Endodermal cell (in vitro differentiated cells): Measurements from ENCODE around the gene OPN1SW. TPM values are rescaled to one million over a fixed set of nuclear protein-coding genes. Genes with fewer than 3 reads are reported as not detected.

Experiments
- DNase-seq: peaks from one replicate; pipeline ENCODE4 v3.0.0-alpha.2; 2017
- H3K27ac ChIP-seq: 2 replicates; pipeline ENCODE4 v1.5.1; 2013; ENCODE audit warnings: mild to moderate bottlenecking, low read depth, low read length, moderate library complexity
- H3K27me3 ChIP-seq: 2 replicates; pipeline ENCODE4 v1.6.1; 2013; ENCODE audit warnings: mild to moderate bottlenecking, low read length, moderate library complexity; ENCODE audit not compliant: insufficient read depth, control insufficient read depth, poor library complexity, severe bottlenecking
- H3K36me3 ChIP-seq: 2 replicates; pipeline ENCODE4 v1.7.0; 2013; ENCODE audit warnings: mild to moderate bottlenecking, low read length, moderate library complexity; ENCODE audit not compliant: control insufficient read depth, insufficient read depth
- H3K4me1 ChIP-seq: one replicate; pipeline ENCODE4 v1.7.0; 2013; ENCODE audit warnings: low read length; ENCODE audit not compliant: control insufficient read depth, insufficient read depth
- H3K4me3 ChIP-seq: 2 replicates; pipeline ENCODE4 v1.5.1; 2013; ENCODE audit warnings: mild to moderate bottlenecking, low read length, moderate library complexity
- H3K9ac ChIP-seq: 2 replicates; pipeline ENCODE4 v1.6.1; 2013; ENCODE audit warnings: mild to moderate bottlenecking, low read length, moderate library complexity; ENCODE audit not compliant: poor library complexity, severe bottlenecking; ENCODE audit errors: extremely low read depth
- H3K9me3 ChIP-seq: 2 replicates; pipeline ENCODE4 v1.6.1; 2013; ENCODE audit warnings: mild to moderate bottlenecking, low read length, moderate library complexity; ENCODE audit not compliant: control insufficient read depth
- H3K27ac Mint-ChIP-seq: 2 replicates; pipeline ENCODE4 v1.8.0; 2020; ENCODE audit warnings: mixed read lengths
- H3K27me3 Mint-ChIP-seq: 2 replicates; pipeline ENCODE4 v1.8.0; 2021; ENCODE audit warnings: mild to moderate bottlenecking, mixed read lengths; ENCODE audit not compliant: insufficient read depth
- H3K36me3 Mint-ChIP-seq: 2 replicates; pipeline ENCODE4 v1.8.0; 2020; ENCODE audit warnings: low read depth, mixed read lengths
- H3K4me1 Mint-ChIP-seq: 2 replicates; pipeline ENCODE4 v1.8.0; 2020; ENCODE audit warnings: mixed read lengths
- H3K4me3 Mint-ChIP-seq: 2 replicates; pipeline ENCODE4 v1.8.0; 2020; ENCODE audit warnings: mild to moderate bottlenecking, moderate library complexity, mixed read lengths
- H3K9me3 Mint-ChIP-seq: 2 replicates; pipeline ENCODE4 v1.8.0; 2020; ENCODE audit warnings: mild to moderate bottlenecking, mixed read lengths
- CTCF ChIP-seq: fragments of 200-600 bp; sonication (generic); conservative IDR thresholded peaks from 2 replicates; pipeline ENCODE4 v1.5.0; 2021; ENCODE audit warnings: antibody characterized with exemption, mild to moderate bottlenecking
- WGBS, 2 experiments: methylation state at CpG; one replicate each; pipeline versions ENCODE4 v1.1.5 to v1.1.7; 2013; ENCODE audit warnings: missing lambda C conversion rate in 2 of 2, mixed read lengths in 1 of 2; ENCODE audit not compliant: insufficient coverage in 1 of 2, insufficient read length in 1 of 2; 5-methylcytosine and 5-hydroxymethylcytosine counted together
- total RNA-seq, 2 donors: library from RNA; stranded (reverse); fragmentation: NEBNext Ultra II Directional in 1 of 2; extraction: Animal tissue kit (Norgen Biotek cat#: 25700) in 1 of 2; gene quantifications; 2 replicates in 1 of 2; 3 replicates in 1 of 2; pipeline ENCODE4 v1.2.1, GENCODE V29; 2021

The OPN1SW gene
- total RNA-seq, 2 donors from 2014 or later: not detected

GRCh38 chr7:128726059-128726736 lies 49.4 kb downstream of the OPN1SW start:
- no peak overlapping the region for H3K27ac ChIP-seq
- H3K9ac ChIP-seq: no peak overlapping the region

GRCh38 chr7:128725531-128725930 lies 50.1 kb downstream of the OPN1SW start:
- Histone ChIP-seq H3K9me3 (no peaks in the 10 kb centered on the region), H3K27ac (no peak overlapping the region), H3K4me1 (no peaks in the 10 kb centered on the region), H3K36me3 (no peaks in the 10 kb centered on the region), H3K4me3 (no peak overlapping the region), H3K27me3 (no peaks in the 10 kb centered on the region), H3K9ac (no peak overlapping the region)
- DNase-seq: no peak
- Mint-ChIP-seq H3K9me3 (peaks cover 1% of the 10 kb centered on the region), H3K36me3 (no peaks in the 10 kb centered on the region), H3K4me1 (peaks cover 5% of the 10 kb centered on the region), H3K27me3 (peaks cover 22% of the 10 kb centered on the region), H3K4me3 (no peak overlapping the region), H3K27ac (no peak overlapping the region)
- whole genome bisulfite sequencing, 2 experiments: 94 to 100% methylated on average over 2 of the region's 2 CpGs
- TF ChIP-seq CTCF: no peak

More at GRCh38 chr7:128726059-128726736, 49.4 kb downstream of the OPN1SW start:
- Histone ChIP-seq H3K36me3 (no peaks in the 10 kb centered on the region), H3K4me1 (no peaks in the 10 kb centered on the region), H3K4me3 (no peak overlapping the region), H3K27me3 (no peaks in the 10 kb centered on the region), H3K9me3 (no peaks in the 10 kb centered on the region)
- TF ChIP-seq CTCF: no peak
- Mint-ChIP-seq H3K4me1 (peaks cover 5% of the 10 kb centered on the region), H3K9me3 (peaks cover 1% of the 10 kb centered on the region), H3K4me3 (no peak overlapping the region), H3K27ac (no peak overlapping the region), H3K27me3 (peaks cover 21% of the 10 kb centered on the region), H3K36me3 (no peaks in the 10 kb centered on the region)
- 91 to 94% methylated on average over 7 to 8 of the region's 8 CpGs for WGBS, 2 experiments
- DNase-seq: no peak

GRCh38 chr7:128724743-128725142 lies 50.9 kb downstream of the OPN1SW start:
- H3K4me1 ChIP-seq: no peaks in the 10 kb centered on the region
- no peak for DNase-seq
- peaks cover 22% of the 10 kb centered on the region for H3K27me3 Mint-ChIP-seq
- no peak overlapping the region for H3K4me3 ChIP-seq
- H3K27ac ChIP-seq: no peak overlapping the region
- H3K9me3 ChIP-seq: no peaks in the 10 kb centered on the region
- no peak overlapping the region for H3K27ac Mint-ChIP-seq
- H3K4me1 Mint-ChIP-seq: peaks cover 5% of the 10 kb centered on the region
- no peaks in the 10 kb centered on the region for H3K36me3 Mint-ChIP-seq
- no peak for TF ChIP-seq CTCF
- no peak overlapping the region for H3K4me3 Mint-ChIP-seq
- no peaks in the 10 kb centered on the region for H3K27me3 ChIP-seq
- H3K36me3 ChIP-seq: no peaks in the 10 kb centered on the region
- no peak overlapping the region for H3K9ac ChIP-seq
- H3K9me3 Mint-ChIP-seq: peaks cover 1% of the 10 kb centered on the region
- 93 to 98% methylated on average over 5 of the region's 5 CpGs for WGBS, 2 experiments

Other genes starting within 250 kb of the OPN1SW start
- under 1 TPM; 0.15 to 0.64 TPM for gene GARIN1A, start 103.5 kb downstream of the OPN1SW start, total RNA-seq
- gene CALU, start 36.4 kb downstream of the OPN1SW start, total RNA-seq: 100 to 1,000 TPM; 160 to 186 TPM
- gene CCDC136, start 16.2 kb upstream of the OPN1SW start, total RNA-seq: 10 to 100 TPM; 46.0 to 51.2 TPM
- gene FLNC, start 54.6 kb upstream of the OPN1SW start, total RNA-seq: 10 to 100 TPM in 1 of 2 donors, 1 to 10 TPM in 1; 6.6 to 11.5 TPM
- 100 to 1,000 TPM; 122 to 157 TPM for gene ATP6V1F, start 87.1 kb upstream of the OPN1SW start, total RNA-seq
- gene KCP, start 134.9 kb upstream of the OPN1SW start, total RNA-seq: 10 to 100 TPM; 21.1 to 33.3 TPM
- under 1 TPM; 0.31 to 0.53 TPM for gene IRF5, start 162.1 kb upstream of the OPN1SW start, total RNA-seq